CD4-positive, alpha-beta T cell treated with Interleukin-15 for 4 hours (primary cell): ENCODE results near the gene CDK16.
A peak's percentile ranks its signal among the peaks of the same experiment; 100 is the strongest.

ENCODE experiments used
- DNase-seq: peaks from one replicate; pipeline ENCODE4 v3.0.0-alpha.2; 2020; ENCODE audit warnings: low spot score

CDK16 gene

DNA sequence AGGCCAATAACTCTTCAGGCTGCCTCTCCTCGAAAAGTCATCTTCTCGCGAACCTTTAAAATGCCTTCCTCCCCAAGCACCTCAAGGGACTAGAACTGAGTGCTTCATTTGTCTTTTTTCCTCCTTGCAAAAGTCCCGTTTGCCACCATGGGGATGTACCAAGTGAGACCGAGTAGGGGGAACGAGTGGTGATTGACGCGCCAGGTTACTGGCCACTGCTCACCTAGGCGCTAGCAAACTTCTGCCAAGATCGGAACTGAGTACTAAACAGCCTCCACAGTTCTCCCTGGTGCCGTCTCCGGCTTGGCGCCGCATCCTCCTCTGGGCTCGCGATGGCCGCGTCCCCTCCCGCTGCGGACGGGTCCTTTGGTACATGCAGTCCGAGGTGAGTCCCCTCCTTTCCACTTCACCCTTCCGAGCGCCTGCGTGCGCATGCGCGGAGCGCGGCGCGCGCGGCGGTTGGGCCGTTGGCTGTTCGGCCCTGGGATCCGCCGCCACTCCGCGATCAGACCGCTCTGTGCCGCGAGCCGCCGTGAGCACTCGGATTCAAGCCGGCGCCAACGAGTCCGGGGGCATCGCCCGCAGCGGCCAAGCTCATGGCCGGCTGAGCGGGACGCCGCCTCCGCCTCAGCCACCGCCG, at the start of gene CDK16:
CDK16 (plus strand) TSS at position 402 of the 640 bp plus-strand sequence. CDS start 4,877 bp downstream, outside the sequence.
- peak; percentile 78 for DNase-seq

GRCh38 chrX:47169273-47169672, 49.2 kb upstream of the CDK16 start:
- no peak for DNase-seq

GRCh38 chrX:47169726-47170515, 48.6 kb upstream of the CDK16 start:
- no peak for DNase-seq

- no peak for DNase-seq
Measured at GRCh38 chrX:47170861-47171692, 47.4 kb upstream of the CDK16 start.

DNA sequence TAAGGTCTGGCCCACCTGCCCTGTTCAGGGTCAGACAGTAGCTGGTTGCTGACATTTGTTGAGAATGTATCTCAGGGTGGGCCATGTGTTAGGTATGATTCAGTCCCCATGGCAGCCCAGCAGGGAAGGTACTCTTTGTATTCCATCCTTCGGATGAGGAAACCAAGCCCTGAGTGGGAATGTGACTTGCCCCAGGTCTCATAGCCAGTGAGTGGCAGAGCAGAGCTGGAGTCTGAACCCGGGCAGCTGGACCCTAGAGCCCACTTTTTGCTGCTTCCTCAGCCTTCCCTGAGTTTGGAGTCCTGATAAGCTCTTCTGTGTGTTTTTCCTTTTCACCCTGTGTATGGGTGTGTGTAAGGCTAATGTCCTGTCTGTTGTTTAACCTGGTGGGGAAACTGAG, 46.5 kb upstream of the CDK16 start:
- no peak for DNase-seq

DNA sequence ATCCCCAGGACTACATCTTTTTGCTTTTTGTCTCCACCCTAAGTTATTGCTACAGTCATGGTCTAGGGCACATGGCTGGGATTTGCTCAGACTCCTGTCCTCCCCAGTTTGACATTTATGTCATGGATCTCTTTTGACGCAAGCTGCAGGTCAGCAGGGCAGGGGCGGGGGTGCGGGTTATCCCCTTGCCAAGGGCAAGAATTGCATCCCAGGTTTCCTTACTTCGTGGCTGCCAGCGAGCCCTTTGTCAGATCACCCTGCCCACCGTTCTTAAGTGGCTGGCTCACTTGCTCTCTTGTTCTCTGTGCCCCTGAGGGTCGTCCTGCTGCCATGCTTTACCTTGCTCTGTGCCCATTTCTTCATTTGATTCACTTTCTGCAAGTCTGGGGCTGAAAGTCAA, 45.9 kb upstream of the CDK16 start:
- no peak for DNase-seq

- DNase-seq, result no peak
Measured at GRCh38 chrX:47172971-47173792, 45.3 kb upstream of the CDK16 start.

DNA sequence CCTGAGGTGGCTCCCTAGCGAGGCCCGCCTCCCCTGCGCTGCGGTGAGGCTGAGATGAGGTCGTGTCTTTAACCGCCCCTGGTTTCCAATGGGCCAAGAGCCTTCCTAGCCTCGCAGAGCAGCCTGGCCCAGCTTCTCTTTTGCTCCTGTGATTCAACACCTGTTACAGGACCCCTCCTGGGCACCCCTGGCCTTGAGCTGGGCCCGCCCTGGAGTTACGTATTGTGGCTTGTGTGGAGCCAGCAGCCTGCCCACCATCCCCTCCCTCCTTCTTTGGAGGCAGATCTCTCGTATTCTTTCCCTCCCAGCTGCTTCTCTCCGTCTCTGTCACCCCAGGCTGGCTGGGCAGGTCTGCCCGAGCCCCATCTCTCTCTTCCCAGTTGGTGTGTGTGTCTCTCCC, 44.1 kb upstream of the CDK16 start:
- no peak for DNase-seq

DNA sequence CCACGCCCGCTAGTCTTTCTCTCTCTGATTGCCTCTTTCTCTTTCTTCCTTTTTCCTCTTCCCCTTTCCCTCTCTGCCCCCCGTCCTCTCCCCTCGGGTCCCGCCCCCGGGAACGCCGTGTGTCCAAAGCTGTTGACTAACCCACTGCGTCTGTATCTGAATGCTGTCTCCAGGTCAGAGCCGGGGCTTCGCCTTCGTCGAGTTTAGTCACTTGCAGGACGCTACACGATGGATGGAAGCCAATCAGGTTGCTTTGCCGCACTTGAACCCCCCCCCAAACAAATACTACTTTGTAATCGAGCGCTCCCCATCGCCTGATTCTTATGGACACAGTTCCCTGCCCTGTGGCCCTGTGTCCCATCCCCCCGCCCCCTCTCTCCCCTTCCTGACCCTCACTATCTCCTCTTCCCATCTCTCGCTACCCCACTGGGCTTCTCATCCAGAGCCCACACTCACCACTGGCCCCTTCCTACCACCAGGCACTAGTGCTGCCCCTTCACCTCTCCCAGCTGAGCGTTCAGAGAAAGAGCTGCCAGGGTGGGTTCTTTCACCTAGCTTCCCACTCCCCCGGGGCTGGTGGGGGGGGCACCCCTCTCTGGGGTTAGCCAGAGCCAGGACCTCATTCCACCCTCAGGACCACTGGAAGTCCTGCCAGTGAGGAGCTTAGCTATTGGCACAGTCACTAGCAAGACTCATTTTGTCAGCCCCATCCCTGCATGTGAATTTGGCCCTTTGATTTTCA, 43.5 kb upstream of the CDK16 start:
- DNase-seq, result no peak

DNA sequence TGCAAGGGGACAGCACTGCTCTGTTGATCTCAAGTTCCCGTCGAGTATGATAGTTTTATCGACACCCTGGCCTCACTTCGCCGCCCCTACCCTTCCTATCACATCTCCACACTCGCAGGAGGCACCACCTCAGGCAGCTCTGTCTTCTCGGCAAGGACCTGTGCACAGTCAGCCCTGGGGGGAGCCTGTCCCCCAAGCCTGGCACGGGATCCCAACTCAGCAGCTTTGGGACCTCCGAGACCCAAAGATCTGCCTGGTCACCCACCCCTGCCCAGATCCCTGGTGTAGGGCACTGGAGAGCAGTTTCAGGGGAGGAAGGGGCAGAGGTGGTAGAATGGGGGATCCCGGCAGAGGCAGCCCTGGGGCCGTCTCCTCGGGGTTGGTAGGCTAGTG, 42.9 kb upstream of the CDK16 start:
- DNase-seq, result no peak

DNA sequence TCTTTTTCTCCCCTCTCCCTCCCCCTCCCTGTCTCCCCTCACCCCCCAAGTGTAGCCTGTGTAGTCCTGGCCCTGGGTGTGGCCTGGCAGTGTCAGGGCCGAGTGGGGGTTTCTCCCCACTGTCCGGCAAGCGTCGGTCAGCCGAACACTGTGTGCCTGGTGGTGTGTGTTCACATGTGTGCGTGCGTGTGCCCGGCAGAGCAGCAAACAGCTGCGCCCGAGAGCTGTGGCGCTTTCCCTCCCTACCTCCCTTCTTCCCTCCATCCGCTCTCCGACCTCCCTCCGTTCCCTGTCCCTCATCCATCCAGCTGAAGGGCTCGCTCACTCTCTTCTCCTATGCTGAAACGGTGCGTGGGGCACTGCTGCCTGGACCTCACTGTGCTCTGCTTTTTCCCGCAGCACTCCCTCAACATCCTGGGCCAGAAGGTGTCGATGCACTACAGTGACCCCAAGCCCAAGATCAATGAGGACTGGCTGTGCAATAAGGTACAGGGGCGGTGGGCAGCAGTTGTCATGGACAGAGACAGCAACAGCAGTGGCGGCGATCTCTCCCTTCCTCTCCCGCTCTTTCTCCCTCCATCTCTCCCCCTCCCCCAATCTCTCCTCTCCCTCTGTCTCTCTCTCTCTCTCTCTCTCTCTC, 42.3 kb upstream of the CDK16 start:
- no peak for DNase-seq

GRCh38 chrX:47177079-47177478, 41.4 kb upstream of the CDK16 start:
- no peak for DNase-seq

- DNase-seq, result no peak
Measured at GRCh38 chrX:47178337-47178736, 40.1 kb upstream of the CDK16 start.

DNA sequence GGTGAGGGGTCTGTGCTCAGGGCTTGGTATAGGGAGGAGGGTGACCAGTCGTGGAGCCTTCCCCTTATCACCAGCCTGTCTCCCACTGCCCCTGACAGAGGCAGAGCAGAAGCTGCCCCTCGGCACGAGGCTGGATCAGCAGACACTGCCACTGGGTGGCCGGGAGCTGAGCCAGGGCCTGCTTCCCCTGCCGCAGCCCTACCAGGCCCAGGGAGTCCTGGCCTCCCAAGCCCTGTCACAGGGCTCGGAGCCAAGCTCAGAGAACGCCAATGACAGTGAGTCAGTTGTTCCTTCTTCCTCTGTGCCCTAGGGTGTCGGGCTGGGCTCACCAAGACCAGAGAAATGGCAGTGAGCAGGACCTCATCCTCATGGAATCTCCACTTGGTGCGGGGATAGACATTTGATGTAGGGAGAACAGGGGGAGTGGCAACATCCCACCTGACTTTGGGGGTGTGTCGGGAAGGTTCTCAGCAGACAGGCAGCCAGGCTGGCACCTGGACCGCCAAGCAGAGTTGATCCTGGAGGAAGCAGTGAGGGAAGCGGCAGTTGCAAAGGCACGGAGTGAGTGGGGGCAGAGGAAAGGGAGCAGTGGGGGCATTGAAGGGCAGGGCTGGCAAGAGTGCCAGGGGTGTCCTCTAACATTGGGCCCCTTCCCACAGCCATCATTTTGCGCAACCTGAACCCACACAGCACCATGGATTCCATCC, 39.1 kb upstream of the CDK16 start:
- no peak for DNase-seq

GRCh38 chrX:47179928-47180255, 38.6 kb upstream of the CDK16 start:
- no peak for DNase-seq

DNA sequence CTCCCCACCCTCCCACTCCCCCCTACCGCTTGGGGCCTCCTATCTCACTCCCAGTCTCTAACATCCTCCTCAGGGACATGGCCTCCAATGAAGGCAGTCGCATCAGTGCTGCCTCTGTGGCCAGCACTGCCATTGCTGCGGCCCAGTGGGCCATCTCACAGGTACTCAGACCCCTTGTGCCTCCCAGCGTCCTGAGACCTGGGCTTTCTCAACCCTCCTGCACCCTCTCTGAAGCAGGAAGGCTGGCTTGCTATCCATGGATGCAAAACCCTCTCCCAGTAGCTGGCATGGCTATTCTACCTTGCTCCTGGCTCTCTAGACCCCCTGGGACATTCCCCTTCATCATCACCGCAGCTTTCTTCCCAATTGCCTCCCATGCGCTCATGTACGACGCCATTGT, 38.1 kb upstream of the CDK16 start:
- no peak for DNase-seq

GRCh38 chrX:47181301-47181700, 37.2 kb upstream of the CDK16 start:
- DNase-seq, result no peak

DNA sequence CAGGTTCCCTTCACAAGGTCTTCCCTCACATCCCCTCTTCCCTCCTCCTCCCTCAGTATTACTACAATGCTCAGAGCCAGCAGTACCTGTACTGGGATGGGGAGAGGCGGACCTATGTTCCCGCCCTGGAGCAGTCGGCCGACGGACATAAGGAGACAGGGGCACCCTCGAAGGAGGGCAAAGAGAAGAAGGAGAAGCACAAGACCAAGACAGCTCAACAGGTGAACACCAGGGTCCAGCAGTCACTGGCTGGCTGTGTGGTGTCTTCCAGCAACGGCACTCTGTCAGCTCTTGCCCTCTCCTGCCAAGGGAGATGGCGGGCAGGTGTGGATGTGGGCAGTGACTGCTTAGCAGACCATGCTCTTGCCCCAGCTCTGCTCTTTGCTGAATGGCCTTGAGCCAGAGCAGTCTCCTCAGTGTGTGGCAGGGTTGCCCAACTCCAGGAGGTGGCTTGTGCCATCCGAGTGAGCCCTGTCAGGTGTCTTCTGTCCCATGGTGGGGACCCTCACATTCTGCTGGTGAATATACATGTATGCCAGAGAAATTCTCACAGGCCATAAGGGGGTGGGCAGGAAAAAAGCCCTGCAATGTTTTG, 36.3 kb upstream of the CDK16 start:
- no peak for DNase-seq

DNA sequence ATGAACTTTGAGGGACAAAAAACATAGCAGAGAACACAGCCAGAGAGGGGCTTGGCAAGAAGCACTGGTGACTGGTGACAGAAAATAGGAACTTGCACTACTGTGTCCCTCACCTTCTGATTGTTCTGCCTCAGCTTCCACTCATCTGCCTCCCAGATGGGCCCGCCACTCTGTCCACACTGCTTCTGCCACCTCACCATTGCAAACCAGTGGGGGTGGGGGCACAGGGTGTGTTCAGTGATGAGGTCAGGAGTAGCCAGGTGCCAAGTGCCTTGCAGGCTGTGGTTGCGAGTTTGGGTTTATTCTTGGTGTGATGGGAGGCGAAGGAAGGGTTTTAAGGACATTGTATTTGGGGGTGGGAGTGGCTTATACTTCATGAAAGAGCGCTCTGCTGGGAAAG, 34.0 kb upstream of the CDK16 start:
- no peak for DNase-seq

- no peak for DNase-seq
Measured at GRCh38 chrX:47185241-47185640, 33.2 kb upstream of the CDK16 start.
